Effector memory CD4-positive, alpha-beta T cell (primary cell): ENCODE data around the gene PPFIA3.

Experiments used
- DNase-seq, 3 donors: peaks; one replicate each; pipeline ENCODE4 v3.0.0-alpha.2; 2020
- H3K27ac ChIP-seq: 2 replicates; pipeline ENCODE4 v1.7.0; 2013; ENCODE audit warnings: mild to moderate bottlenecking, low read length, moderate library complexity; ENCODE audit not compliant: insufficient read depth, poor library complexity, severe bottlenecking
- H3K27me3 ChIP-seq: replicated peaks from 2 replicates; pipeline ENCODE4 v1.7.0; 2013; ENCODE audit warnings: mild to moderate bottlenecking, low read length; ENCODE audit not compliant: insufficient read depth, control insufficient read depth, poor library complexity, severe bottlenecking
- H3K36me3 ChIP-seq: 2 replicates; pipeline ENCODE4 v1.7.0; 2013; ENCODE audit warnings: mild to moderate bottlenecking, low read length, moderate library complexity; ENCODE audit not compliant: control insufficient read depth, insufficient read depth
- H3K4me1 ChIP-seq: 2 replicates; pipeline ENCODE4 v1.7.0; 2013; ENCODE audit warnings: low read length, mild to moderate bottlenecking; ENCODE audit not compliant: control insufficient read depth, insufficient read depth, poor library complexity, severe bottlenecking
- H3K4me3 ChIP-seq: 2 replicates; pipeline ENCODE4 v1.7.0; 2013; ENCODE audit warnings: low read length, low read depth, mild to moderate bottlenecking; ENCODE audit not compliant: insufficient read depth, poor library complexity, severe bottlenecking
- H3K9me3 ChIP-seq: 2 replicates; pipeline ENCODE4 v1.7.0; 2013; ENCODE audit warnings: mild to moderate bottlenecking, low read length, moderate library complexity; ENCODE audit not compliant: control insufficient read depth

Gene PPFIA3

DNA sequence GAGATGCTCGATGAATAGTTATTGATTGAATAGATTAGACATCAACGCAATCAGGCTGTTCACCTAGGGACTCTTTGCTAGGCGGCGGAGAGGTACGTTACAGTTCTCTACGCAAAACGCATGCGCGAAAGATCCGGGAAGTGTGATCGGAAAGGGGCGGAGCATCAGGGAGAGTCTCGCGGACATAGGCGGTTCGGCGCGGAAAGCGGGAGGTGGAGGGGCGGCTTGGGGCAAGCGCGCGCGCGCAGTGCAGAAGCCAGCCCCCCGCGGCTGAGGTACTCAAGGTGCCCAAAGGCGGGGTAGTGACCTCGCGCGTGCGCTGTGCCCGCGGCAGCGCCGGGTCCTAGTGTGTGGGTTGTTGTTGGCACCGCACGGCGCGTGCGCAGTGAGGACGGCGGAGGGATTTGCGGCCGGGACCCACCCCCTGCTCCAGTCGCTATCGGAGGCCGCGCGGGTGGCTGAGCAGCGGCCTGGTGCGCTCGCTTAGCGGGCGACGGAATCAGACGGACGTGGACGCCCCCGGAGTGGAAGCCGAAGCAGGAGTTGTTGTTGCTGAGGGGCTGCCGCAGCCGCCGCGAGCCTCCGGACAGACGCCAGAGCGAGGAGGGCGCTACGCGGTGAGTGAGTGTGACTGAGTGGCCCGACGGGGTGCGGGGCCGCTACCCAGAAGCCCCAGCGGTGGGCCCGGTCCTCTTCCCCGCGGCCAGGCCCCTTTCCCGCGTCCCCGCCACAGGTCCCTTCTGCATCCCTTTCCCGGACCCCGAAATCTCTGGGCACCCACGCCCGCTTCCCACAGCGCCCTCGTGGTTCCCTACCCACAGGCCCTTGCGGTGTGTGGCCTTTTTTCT, 34.1 kb upstream of the PPFIA3 start, which contains the start of gene SNRNP70:
SNRNP70 (plus strand) TSS at position 432 of the 848 bp plus-strand sequence. CDS start 964 bp downstream, outside the sequence.
- no peaks in the 10 kb centered on the region for H3K27me3 ChIP-seq
- peak within 1 kb of the TSS; percentile 84 for H3K27ac ChIP-seq
- DNase-seq = peak; percentile 99
- no peaks in the 10 kb centered on the region for H3K9me3 ChIP-seq
- peaks cover 16% of the 10 kb centered on the region for H3K4me1 ChIP-seq
- peak within 1 kb of the TSS; percentile 74 for H3K4me3 ChIP-seq
- H3K36me3 ChIP-seq = peaks cover 22% of the 10 kb centered on the region

DNA sequence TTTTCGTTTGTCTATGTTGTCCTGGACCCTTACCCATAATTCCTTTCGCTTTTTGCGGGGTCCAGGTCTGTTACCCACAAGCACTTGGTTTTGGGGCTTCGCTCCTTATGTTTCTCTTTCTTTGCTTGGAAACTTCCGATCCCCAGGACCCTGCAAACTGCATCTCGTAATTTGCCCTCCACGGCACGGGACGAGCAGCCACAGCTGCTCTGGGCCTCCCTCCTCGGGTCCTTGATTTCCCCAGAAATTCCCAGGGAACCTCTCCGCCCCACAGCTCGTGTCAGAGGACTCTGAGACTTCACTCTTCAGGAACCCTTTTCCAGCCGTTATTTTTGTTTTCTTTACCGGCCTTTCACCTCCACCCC, 33.5 kb upstream of the PPFIA3 start:
- Histone ChIP-seq H3K4me3 (peak overlapping the region; percentile 74), H3K27me3 (no peaks in the 10 kb centered on the region), H3K27ac (peak overlapping the region; percentile 84), H3K36me3 (peaks cover 28% of the 10 kb centered on the region), H3K9me3 (no peaks in the 10 kb centered on the region), H3K4me1 (peaks cover 16% of the 10 kb centered on the region)
- no peak for DNase-seq

- Histone ChIP-seq H3K27ac (peak overlapping the region; percentile 84), H3K27me3 (no peaks in the 10 kb centered on the region), H3K36me3 (peaks cover 32% of the 10 kb centered on the region), H3K9me3 (no peaks in the 10 kb centered on the region), H3K4me1 (peaks cover 16% of the 10 kb centered on the region), H3K4me3 (peak overlapping the region; percentile 74)
- no peak for DNase-seq
These were observed 33.0 kb upstream of the PPFIA3 start for GRCh38 chr19:49086296-49086695.

DNA sequence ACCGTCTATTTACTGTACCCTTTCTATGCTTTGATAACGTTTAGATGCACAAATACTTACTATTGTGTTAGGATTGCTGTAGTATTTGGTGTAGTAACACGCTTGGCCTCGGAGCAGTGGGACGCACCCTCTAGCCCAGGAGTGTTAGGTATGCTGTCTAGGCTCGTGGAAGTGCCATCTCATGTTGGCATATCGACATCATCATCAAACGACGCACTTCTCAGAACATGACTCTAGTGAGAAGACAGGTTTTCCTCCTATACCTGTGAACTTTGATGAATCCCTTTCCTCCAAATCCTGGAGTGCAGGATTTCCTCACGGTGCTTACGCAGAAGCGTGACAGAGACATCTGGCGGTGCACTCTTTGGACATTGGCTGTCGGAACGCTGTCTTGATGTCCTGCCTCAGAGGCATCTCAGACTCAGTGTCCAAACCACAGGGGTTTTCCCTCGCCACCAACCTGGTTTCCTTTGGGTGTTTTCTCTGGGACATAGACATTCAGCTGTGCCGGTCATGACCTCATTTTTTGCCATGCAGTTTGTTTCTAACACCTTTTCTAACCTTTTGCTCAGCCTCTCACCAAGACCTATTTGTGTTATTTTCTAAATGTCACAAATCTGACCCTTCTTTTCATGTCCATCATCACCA, 27.8 kb upstream of the PPFIA3 start:
- Histone ChIP-seq H3K9me3 (no peaks in the 10 kb centered on the region), H3K4me3 (no peak overlapping the region), H3K4me1 (peaks cover 10% of the 10 kb centered on the region), H3K27ac (no peak overlapping the region), H3K27me3 (no peaks in the 10 kb centered on the region), H3K36me3 (peaks cover 66% of the 10 kb centered on the region)
- DNase-seq = no peak

DNA sequence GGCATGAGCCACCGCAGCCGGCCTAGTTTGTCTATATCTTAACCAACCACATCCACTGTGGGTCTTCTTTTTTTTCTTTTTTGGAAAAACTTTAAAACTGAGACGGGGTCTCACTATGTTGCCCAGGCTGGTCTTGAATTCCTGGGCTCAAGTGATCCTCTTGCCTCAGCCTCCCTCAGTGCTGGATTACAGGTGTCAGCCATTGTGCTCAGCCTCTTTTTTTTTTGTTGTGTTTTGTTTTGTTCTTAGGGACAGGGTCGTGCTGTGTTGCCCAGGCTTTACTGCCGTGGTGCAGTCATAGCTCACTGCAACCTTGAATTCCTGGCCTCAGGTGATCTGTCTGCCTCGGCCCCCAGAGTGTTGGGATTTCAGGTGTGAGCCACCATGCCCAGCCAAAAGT, 26.7 kb upstream of the PPFIA3 start:
- no peaks in the 10 kb centered on the region for H3K27me3 ChIP-seq
- H3K27ac ChIP-seq = no peak overlapping the region
- DNase-seq = no peak
- H3K36me3 ChIP-seq = peaks cover 69% of the 10 kb centered on the region
- H3K9me3 ChIP-seq = no peaks in the 10 kb centered on the region
- no peaks in the 10 kb centered on the region for H3K4me1 ChIP-seq
- H3K4me3 ChIP-seq = no peak overlapping the region

- peaks cover 72% of the 10 kb centered on the region for H3K36me3 ChIP-seq
- no peak for DNase-seq
These were observed 24.6 kb upstream of the PPFIA3 start for GRCh38 chr19:49094505-49095482.

GRCh38 chr19:49097453-49098288, 21.7 kb upstream of the PPFIA3 start:
- H3K9me3 ChIP-seq = no peaks in the 10 kb centered on the region
- no peaks in the 10 kb centered on the region for H3K4me1 ChIP-seq
- no peaks in the 10 kb centered on the region for H3K27me3 ChIP-seq
- H3K27ac ChIP-seq = no peak overlapping the region
- H3K36me3 ChIP-seq = peaks cover 67% of the 10 kb centered on the region
- no peak overlapping the region for H3K4me3 ChIP-seq
- peak; percentile 47 to 62 (median 57) for DNase-seq

More at GRCh38 chr19:49094505-49095482, 24.6 kb upstream of the PPFIA3 start:
- Histone ChIP-seq H3K4me3 (no peak overlapping the region), H3K9me3 (no peaks in the 10 kb centered on the region), H3K4me1 (no peaks in the 10 kb centered on the region), H3K27ac (no peak overlapping the region), H3K27me3 (no peaks in the 10 kb centered on the region)

- no peak for DNase-seq
- H3K27me3 ChIP-seq = no peaks in the 10 kb centered on the region
- H3K9me3 ChIP-seq = no peaks in the 10 kb centered on the region
- H3K36me3 ChIP-seq = peaks cover 71% of the 10 kb centered on the region
- no peak overlapping the region for H3K27ac ChIP-seq
- no peak overlapping the region for H3K4me3 ChIP-seq
- H3K4me1 ChIP-seq = no peaks in the 10 kb centered on the region
These were observed 20.5 kb upstream of the PPFIA3 start for GRCh38 chr19:49098795-49099194.

DNA sequence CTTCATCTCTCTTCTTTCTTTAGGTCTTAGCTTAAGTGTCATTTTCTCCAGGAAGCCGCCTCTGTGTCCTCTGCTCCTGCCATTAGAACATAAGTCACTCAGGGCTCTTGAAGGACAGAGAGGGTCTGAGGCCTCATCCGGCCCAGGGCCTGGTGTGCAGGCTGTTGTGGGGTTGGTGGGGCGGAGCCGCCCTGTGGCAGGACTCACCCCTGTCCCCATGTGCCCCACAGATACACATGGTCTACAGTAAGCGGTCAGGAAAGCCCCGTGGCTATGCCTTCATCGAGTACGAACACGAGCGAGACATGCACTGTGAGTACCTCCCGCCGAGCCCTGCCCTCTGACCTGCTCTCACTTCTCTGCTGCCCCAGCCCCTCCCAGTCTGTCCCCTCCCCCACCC, 18.2 kb upstream of the PPFIA3 start:
- no peak for DNase-seq
- no peaks in the 10 kb centered on the region for H3K9me3 ChIP-seq
- H3K27me3 ChIP-seq = no peaks in the 10 kb centered on the region
- no peak overlapping the region for H3K4me3 ChIP-seq
- no peaks in the 10 kb centered on the region for H3K4me1 ChIP-seq
- peaks cover 80% of the 10 kb centered on the region for H3K36me3 ChIP-seq
- no peak overlapping the region for H3K27ac ChIP-seq
